H1 (cell line): ENCODE measurements around the gene SSX2IP.

ENCODE experiments used
- ATF3 ChIP-seq: IDR thresholded peaks from 2 replicates; pipeline ENCODE4 v1.6.1; 2011; ENCODE audit warnings: low read depth, mild to moderate bottlenecking, low read length; ENCODE audit not compliant: insufficient read depth
- CBX8 ChIP-seq: fragments of 300-800, 300-1000 bp; sonication (generic); IDR thresholded peaks from 2 replicates; pipeline ENCODE4 v1.7.1; 2016; ENCODE audit warnings: low read depth, low read length, borderline replicate concordance
- CHD2 ChIP-seq: IDR thresholded peaks from 2 replicates; pipeline ENCODE4 v1.6.1; 2012; ENCODE audit warnings: low read length, improper control_type of control experiment
- JUN ChIP-seq: IDR thresholded peaks from 2 replicates; pipeline ENCODE4 v1.6.1; 2011; ENCODE audit warnings: low read depth, mild to moderate bottlenecking, improper control_type of control experiment, low read length
- POLR2A ChIP-seq, 2 experiments: IDR thresholded peaks; 1 replicate in 1 of 2; 2 replicates in 1 of 2; pipeline ENCODE4 v1.6.1; 2011; ENCODE audit warnings: low read depth in 2 of 2, low read length in 2 of 2, mild to moderate bottlenecking in 2 of 2; ENCODE audit errors: control extremely low read depth in 1 of 2
- SIN3A ChIP-seq, 2 experiments: IDR thresholded peaks in 1 of 2; conservative IDR thresholded peaks in 1 of 2; 2 replicates each; pipeline ENCODE4 v1.6.1; 2011 to 2012; ENCODE audit warnings: low read length in 2 of 2, improper control_type of control experiment in 1 of 2, low read depth in 1 of 2, mild to moderate bottlenecking in 1 of 2
- TAF1 ChIP-seq: IDR thresholded peaks from 2 replicates; pipeline ENCODE4 v1.6.1; 2011; ENCODE audit warnings: mild to moderate bottlenecking, low read depth, low read length
- TEAD4 ChIP-seq: IDR thresholded peaks from 2 replicates; pipeline ENCODE4 v1.6.1; 2012; ENCODE audit warnings: low read depth, low read length, inconsistent platforms, mixed read lengths
- YY1 ChIP-seq: IDR thresholded peaks from 2 replicates; pipeline ENCODE4 v1.6.1; 2011; ENCODE audit warnings: low read depth, mild to moderate bottlenecking, low read length
- TF ChIP-seq, protein P1 (sequence below), 3 experiments: IDR thresholded peaks; 1 replicate in 2 of 3; 2 replicates in 1 of 3; pipeline versions ENCODE4 v1.5.1 to v1.6.1; 2011; ENCODE audit warnings: low read length in 3 of 3, mild to moderate bottlenecking in 3 of 3, inconsistent platforms in 2 of 3, low read depth in 1 of 3, moderate library complexity in 1 of 3; ENCODE audit not compliant: insufficient read depth in 1 of 3; ENCODE audit errors: control extremely low read depth in 1 of 3
- TF ChIP-seq, protein P2 (sequence below): IDR thresholded peaks from 2 replicates; pipeline ENCODE4 v1.6.1; 2012; ENCODE audit warnings: inconsistent platforms

- no peak for TF ChIP-seq POLR2A (IDR thresholded peaks at IDR 0.05; ENCODE audit: control extremely low read depth in 1 of 2, low read depth in 2 of 2, low read length in 2 of 2)
- TF ChIP-seq JUN: no peak
- TF ChIP-seq, protein P1, sequence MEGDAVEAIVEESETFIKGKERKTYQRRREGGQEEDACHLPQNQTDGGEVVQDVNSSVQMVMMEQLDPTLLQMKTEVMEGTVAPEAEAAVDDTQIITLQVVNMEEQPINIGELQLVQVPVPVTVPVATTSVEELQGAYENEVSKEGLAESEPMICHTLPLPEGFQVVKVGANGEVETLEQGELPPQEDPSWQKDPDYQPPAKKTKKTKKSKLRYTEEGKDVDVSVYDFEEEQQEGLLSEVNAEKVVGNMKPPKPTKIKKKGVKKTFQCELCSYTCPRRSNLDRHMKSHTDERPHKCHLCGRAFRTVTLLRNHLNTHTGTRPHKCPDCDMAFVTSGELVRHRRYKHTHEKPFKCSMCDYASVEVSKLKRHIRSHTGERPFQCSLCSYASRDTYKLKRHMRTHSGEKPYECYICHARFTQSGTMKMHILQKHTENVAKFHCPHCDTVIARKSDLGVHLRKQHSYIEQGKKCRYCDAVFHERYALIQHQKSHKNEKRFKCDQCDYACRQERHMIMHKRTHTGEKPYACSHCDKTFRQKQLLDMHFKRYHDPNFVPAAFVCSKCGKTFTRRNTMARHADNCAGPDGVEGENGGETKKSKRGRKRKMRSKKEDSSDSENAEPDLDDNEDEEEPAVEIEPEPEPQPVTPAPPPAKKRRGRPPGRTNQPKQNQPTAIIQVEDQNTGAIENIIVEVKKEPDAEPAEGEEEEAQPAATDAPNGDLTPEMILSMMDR (IDR thresholded peaks at IDR 0.05; ENCODE audit: control extremely low read depth in 1 of 3, insufficient read depth in 1 of 3, low read depth in 1 of 3, low read length in 3 of 3): no peak
- TF ChIP-seq, protein P2, sequence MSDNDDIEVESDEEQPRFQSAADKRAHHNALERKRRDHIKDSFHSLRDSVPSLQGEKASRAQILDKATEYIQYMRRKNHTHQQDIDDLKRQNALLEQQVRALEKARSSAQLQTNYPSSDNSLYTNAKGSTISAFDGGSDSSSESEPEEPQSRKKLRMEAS: no peak
- TF ChIP-seq TAF1: no peak
- no peak for TF ChIP-seq YY1
- no peak for TF ChIP-seq TEAD4
- TF ChIP-seq ATF3: no peak
- TF ChIP-seq CBX8: no peak
- TF ChIP-seq CHD2: no peak
- no peak for TF ChIP-seq SIN3A (conservative IDR thresholded peaks at IDR 0.05 in 1 of 2, IDR thresholded peaks at IDR 0.05 in 1 of 2; ENCODE audit: low read depth in 1 of 2, low read length in 2 of 2)
These were observed 70.7 kb downstream of the SSX2IP start for GRCh38 chr1:84619383-84620102.
